Kidney epithelial cell (primary cell): ENCODE results near the gene KRTAP10-8. TPM values are rescaled to one million over a fixed set of nuclear protein-coding genes. Genes with fewer than 3 reads are reported as not detected.

Experiments
- DNase-seq: peaks from one replicate; pipeline ENCODE4 v3.0.0-alpha.2; 2010; ENCODE audit warnings: low read depth
- H3K27me3 ChIP-seq: 2 replicates; pipeline ENCODE4 v1.6.0; 2011; ENCODE audit warnings: low read length; ENCODE audit not compliant: control insufficient read depth, insufficient read depth
- H3K36me3 ChIP-seq: 2 replicates; pipeline ENCODE4 v1.5.1; 2011; ENCODE audit warnings: low read length; ENCODE audit not compliant: control insufficient read depth, insufficient read depth
- H3K4me3 ChIP-seq: 2 replicates; pipeline ENCODE4 v1.5.1; 2011; ENCODE audit warnings: low read depth, mild to moderate bottlenecking, control low read depth, low read length
- total RNA-seq: library from RNA; depleted of rRNA; stranded (reverse); fragments of >200 nt; gene quantifications from 2 replicates; pipeline ENCODE4 v1.2.3, GENCODE V29; 2015
- TF ChIP-seq, protein P1 (sequence below): IDR thresholded peaks from 2 replicates; pipeline ENCODE4 v1.5.1; 2011; ENCODE audit warnings: mild to moderate bottlenecking, moderate library complexity, low read length, control low read depth, inconsistent platforms; ENCODE audit not compliant: insufficient read depth, poor library complexity, severe bottlenecking

Gene KRTAP10-8
- total RNA-seq, 1 donor from 2014 or later: not detected

DNA sequence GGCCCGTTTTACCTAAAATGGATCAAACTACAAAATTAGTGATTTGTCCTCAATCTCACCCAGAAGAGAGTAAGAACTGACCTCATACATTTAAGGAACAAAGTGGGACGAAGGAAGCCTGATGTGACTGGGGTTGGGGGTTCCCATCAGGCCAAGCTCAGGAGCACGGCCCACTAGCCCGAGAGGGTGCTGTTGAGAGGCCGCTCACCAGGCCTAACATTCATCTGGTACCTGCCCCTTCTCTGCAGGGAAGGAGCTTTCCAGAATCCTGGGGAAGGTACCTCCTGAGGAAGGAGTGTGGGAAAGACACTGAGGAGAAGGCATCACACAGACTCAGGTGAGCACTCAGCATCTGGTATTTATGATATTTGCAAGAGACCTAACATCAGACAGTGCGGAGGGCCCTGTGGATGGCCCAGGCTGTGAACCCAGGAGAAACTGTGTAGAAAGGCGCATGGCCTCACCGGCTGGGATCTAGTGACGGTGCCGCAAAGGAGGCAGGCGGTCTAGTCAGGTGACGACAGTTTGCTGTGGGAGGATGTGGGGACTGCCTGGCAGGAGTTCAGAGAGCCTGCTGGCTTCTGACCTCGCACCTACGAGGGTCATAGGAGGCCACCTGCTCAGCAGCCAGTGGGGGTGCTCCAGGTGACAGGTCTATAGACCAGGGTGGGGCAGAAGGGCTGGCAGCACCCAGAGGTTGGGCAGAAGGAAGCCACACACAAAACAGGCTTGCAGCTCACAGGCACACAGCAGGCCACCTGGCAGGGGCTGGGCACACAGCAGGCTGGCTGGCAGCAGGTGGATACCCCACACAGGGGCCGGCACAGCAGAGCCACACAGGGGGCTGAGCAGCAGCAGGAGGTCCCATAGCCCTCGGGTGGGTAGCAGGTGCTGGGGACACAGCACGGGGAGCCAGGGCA lies 42.0 kb downstream of the KRTAP10-8 start:
- DNase-seq: no peak
- TF ChIP-seq, protein P1, sequence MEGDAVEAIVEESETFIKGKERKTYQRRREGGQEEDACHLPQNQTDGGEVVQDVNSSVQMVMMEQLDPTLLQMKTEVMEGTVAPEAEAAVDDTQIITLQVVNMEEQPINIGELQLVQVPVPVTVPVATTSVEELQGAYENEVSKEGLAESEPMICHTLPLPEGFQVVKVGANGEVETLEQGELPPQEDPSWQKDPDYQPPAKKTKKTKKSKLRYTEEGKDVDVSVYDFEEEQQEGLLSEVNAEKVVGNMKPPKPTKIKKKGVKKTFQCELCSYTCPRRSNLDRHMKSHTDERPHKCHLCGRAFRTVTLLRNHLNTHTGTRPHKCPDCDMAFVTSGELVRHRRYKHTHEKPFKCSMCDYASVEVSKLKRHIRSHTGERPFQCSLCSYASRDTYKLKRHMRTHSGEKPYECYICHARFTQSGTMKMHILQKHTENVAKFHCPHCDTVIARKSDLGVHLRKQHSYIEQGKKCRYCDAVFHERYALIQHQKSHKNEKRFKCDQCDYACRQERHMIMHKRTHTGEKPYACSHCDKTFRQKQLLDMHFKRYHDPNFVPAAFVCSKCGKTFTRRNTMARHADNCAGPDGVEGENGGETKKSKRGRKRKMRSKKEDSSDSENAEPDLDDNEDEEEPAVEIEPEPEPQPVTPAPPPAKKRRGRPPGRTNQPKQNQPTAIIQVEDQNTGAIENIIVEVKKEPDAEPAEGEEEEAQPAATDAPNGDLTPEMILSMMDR: no peak
- H3K27me3 ChIP-seq: no peaks in the 10 kb centered on the region
- no peaks in the 10 kb centered on the region for H3K36me3 ChIP-seq
- H3K4me3 ChIP-seq: no peak overlapping the region

DNA sequence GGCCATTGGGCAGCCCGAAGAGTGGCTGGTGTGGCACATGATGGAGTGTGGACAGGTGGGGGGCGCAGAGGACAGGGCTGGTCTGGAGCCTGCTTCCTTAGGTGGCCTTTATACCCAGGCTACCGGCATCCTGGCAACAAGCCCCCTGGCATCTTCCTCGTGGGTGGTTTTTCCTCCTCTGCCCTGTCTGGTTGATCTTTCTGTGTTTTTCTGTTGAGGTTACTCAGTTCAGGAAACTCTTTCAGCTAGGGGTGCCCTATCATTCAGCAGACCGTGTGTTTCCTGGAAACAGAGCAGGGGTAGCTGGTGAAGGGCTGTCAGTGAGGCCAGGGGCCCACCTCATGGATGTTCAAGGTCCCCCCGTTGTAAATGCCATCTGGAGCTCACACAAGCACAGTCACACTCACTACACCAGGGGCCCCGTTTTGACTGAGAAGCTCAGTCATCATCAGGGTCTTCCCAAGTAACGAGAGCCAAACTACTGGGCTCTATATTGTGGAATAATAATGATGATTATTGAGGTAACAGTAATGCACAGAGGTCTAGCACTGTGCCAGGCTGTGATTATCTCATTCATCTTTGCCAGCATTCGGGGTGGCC lies 42.8 kb downstream of the KRTAP10-8 start, which contains the start of gene KRTAP12-4:
Gene KRTAP12-4 (minus strand): TSS at position 84 of the 600 bp plus-strand sequence. CDS start 45 bp downstream, at position 39.
- Histone ChIP-seq H3K27me3 (no peaks in the 10 kb centered on the region), H3K4me3 (no peak within 1 kb of the TSS), H3K36me3 (no peaks in the 10 kb centered on the region)
- no peak for DNase-seq
- TF ChIP-seq, protein P1: no peak

DNA sequence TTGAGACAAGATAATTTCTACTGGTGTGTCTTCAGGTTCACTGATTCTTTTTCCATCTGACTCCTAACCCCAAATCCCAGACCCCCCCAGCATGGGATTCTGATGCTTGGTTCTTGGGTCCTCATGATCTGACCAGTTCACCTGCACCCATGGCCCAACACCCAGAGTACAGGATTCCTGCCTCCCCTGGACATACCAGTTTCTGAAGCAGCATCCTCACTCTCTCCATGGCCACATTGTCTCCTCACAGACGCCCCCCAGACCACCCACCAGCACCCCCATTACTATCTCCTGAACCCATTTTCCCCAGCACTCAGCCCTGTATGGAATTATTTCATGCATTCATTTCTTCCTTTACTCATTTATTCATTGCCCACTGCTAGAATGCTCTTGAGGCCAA lies 45.0 kb downstream of the KRTAP10-8 start:
- Histone ChIP-seq H3K36me3 (no peaks in the 10 kb centered on the region), H3K4me3 (no peak overlapping the region), H3K27me3 (no peaks in the 10 kb centered on the region)
- TF ChIP-seq, protein P1: no peak
- DNase-seq: no peak

DNA sequence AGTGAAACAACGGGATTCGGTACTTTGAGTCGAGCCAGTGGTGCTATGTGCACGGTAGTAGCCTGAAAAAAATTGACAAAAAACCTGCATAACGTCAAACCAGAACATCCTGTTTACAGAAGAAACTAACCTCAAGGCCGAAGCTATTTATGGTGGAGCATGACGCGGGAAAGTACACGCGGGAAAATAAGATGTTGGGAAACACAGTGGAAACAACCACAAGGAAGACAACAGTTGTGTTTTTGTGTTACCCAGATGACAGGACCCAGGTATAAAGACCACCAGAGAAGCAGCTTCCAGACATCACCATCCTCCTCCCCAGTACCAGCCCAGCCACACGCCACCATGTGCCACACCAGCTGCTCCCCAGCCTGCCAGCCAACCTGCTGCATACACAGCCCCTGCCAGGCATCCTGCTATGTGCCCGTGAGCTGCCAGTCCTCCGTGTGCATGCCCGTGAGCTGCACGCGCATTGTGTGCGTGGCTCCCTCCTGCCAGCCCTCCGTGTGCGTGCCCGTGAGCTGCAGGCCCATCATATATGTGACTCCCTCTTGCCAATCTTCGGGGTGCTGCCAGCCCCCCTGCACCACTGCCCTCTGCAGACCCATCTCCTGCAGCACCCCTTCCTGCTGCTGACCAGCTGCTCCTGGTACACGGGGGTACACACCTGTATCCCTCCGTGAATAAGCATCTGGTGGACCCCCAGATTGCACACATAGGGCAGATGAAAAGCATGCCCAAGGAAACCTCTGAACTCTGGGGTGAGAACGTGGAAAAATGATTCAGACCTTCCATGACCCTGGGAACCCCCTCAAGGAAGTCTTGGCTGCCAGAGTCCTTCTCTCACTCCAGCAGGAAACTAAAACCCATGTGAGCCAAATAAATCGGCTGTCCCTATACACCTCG lies 46.0 kb downstream of the KRTAP10-8 start, which contains the start of gene KRTAP12-3:
Gene KRTAP12-3 (plus strand): TSS at position 298 of the 906 bp plus-strand sequence. CDS start 48 bp downstream, at position 346.
- no peak for DNase-seq
- H3K36me3 ChIP-seq: no peaks in the 10 kb centered on the region
- no peak within 1 kb of the TSS for H3K4me3 ChIP-seq
- TF ChIP-seq, protein P1: no peak
- H3K27me3 ChIP-seq: no peaks in the 10 kb centered on the region

DNA sequence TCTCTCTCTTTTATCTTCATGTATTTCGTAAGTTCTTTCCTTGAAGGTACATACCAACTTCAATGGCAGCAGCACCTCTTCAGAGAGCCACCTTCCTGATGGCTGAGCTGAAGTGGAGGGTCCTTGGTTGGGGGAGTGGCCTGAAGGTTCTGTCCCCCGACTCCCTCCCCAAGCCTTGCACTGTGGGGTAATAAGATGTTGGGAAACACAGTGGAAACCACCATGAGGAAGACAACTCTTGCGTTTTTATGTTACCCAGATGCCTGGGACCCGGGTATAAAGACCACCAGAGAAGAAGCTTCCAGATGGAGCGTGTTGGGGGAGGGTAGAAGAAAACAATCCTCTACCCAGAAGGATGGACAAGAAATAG lies 46.6 kb downstream of the KRTAP10-8 start:
- TF ChIP-seq, protein P1: no peak
- no peak for DNase-seq
- no peaks in the 10 kb centered on the region for H3K27me3 ChIP-seq
- no peaks in the 10 kb centered on the region for H3K36me3 ChIP-seq
- H3K4me3 ChIP-seq: no peak overlapping the region
